GM12891 (cell line): ENCODE measurements around the gene POU6F1.
"Not testable (repeated sequence)": the region's sequence is repeated elsewhere in the genome, so short reads cannot be mapped to it uniquely, and the experiment has no call there.

Experiments
- DNase-seq: peaks from one replicate; pipeline ENCODE4 v3.0.0; 2011; ENCODE audit warnings: low spot score; ENCODE audit not compliant: insufficient read length
- FAIRE-seq: peaks from 2 replicates; lab custom pipeline; 2011; peaks lifted over from hg19 to GRCh38; lab: Jason Lieb, UNC
- PAX5 ChIP-seq: IDR thresholded peaks from 2 replicates; pipeline ENCODE4 v1.6.1; 2011; ENCODE audit warnings: low read length, moderate library complexity, mild to moderate bottlenecking; ENCODE audit not compliant: insufficient read depth, severe bottlenecking
- POLR2A ChIP-seq: IDR thresholded peaks from 2 replicates; pipeline ENCODE4 v1.6.1; 2011; ENCODE audit warnings: low read depth, low read length, control low read depth
- POLR2AphosphoS5 ChIP-seq: IDR thresholded peaks from 2 replicates; pipeline ENCODE4 v1.6.1; 2011; ENCODE audit warnings: low read depth, low read length, control low read depth
- POU2F2 ChIP-seq: IDR thresholded peaks from 2 replicates; pipeline ENCODE4 v1.6.1; 2011; ENCODE audit warnings: low read depth, mild to moderate bottlenecking, control low read depth, low read length, moderate library complexity
- SPI1 ChIP-seq: IDR thresholded peaks from 2 replicates; pipeline ENCODE4 v1.6.1; 2011; ENCODE audit warnings: low read depth, low read length, control low read depth
- TAF1 ChIP-seq: IDR thresholded peaks from 2 replicates; pipeline ENCODE4 v1.6.1; 2011; ENCODE audit warnings: low read depth, low read length, control low read depth

POU6F1 gene

GRCh38 chr12:51229116-51229809 is 11.4 kb upstream of the POU6F1 start:
- TF ChIP-seq POLR2A, result no peak
- TF ChIP-seq TAF1, result no peak
- no peak for TF ChIP-seq SPI1
- no peak for TF ChIP-seq PAX5
- TF ChIP-seq POLR2AphosphoS5, result no peak
- no peak for TF ChIP-seq POU2F2
- FAIRE-seq, result no peak
- no peak for DNase-seq

GRCh38 chr12:51227962-51228361 is 10.1 kb upstream of the POU6F1 start:
- no peak for DNase-seq
- FAIRE-seq, result no peak
- TF ChIP-seq POU2F2, result no peak
- TF ChIP-seq PAX5, result no peak
- TF ChIP-seq POLR2A, result no peak
- no peak for TF ChIP-seq POLR2AphosphoS5
- no peak for TF ChIP-seq SPI1
- no peak for TF ChIP-seq TAF1

GRCh38 chr12:51227112-51227511 is 9.2 kb upstream of the POU6F1 start:
- not testable (repeated sequence) for FAIRE-seq, DNase-seq

- DNase-seq (no peak), FAIRE-seq (no peak)
- TF ChIP-seq POLR2AphosphoS5, result no peak
- TF ChIP-seq PAX5, result no peak
- no peak for TF ChIP-seq TAF1
- no peak for TF ChIP-seq SPI1
- TF ChIP-seq POU2F2, result no peak
- no peak for TF ChIP-seq POLR2A
Observed at GRCh38 chr12:51225771-51226170, 7.9 kb upstream of the POU6F1 start.

- TF ChIP-seq SPI1, result no peak
- TF ChIP-seq POLR2A, result no peak
- TF ChIP-seq POU2F2, result no peak
- DNase-seq, result no peak
- FAIRE-seq, result no peak
Observed at GRCh38 chr12:51225234-51225633, 7.4 kb upstream of the POU6F1 start.

- FAIRE-seq (no peak), DNase-seq (no peak)
- TF ChIP-seq POLR2AphosphoS5 (no peak), POLR2A (no peak), POU2F2 (no peak), PAX5 (no peak), SPI1 (no peak), TAF1 (no peak)
Observed at GRCh38 chr12:51224625-51225024, 6.8 kb upstream of the POU6F1 start.

GRCh38 chr12:51222461-51222860 is 4.6 kb upstream of the POU6F1 start:
- DNase-seq, result no peak
- no peak for TF ChIP-seq POU2F2
- TF ChIP-seq TAF1, result no peak
- no peak for TF ChIP-seq POLR2A
- TF ChIP-seq SPI1, result no peak
- no peak for TF ChIP-seq PAX5
- TF ChIP-seq POLR2AphosphoS5, result no peak
- no peak for FAIRE-seq

- peak; percentile 89 for FAIRE-seq
- not testable (repeated sequence) for DNase-seq
Observed at GRCh38 chr12:51219857-51220256, 2.0 kb upstream of the POU6F1 start.

- TF ChIP-seq PAX5 (no peak), TAF1 (no peak), POLR2A (no peak), POLR2AphosphoS5 (no peak), SPI1 (no peak), POU2F2 (no peak)
- no peak for DNase-seq
- FAIRE-seq, result no peak
Observed at GRCh38 chr12:51219322-51219721, 1.5 kb upstream of the POU6F1 start.

GRCh38 chr12:51218607-51219161 is 822 bp upstream of the POU6F1 start:
- DNase-seq, result no peak
- FAIRE-seq, result peak; percentile 20

More at GRCh38 chr12:51218607-51219161, 822 bp upstream of the POU6F1 start:
- TF ChIP-seq POLR2A (no peak), SPI1 (peak; percentile 8; the same call in 1 of the 2 replicates), POU2F2 (no peak), TAF1 (no peak), POLR2AphosphoS5 (no peak)
